H1 (cell line): ENCODE measurements around the gene UBE3C. TPM values are rescaled to one million over a fixed set of nuclear protein-coding genes. Genes with fewer than 3 reads are reported as not detected.

Experiments
- CTCF ChIA-PET: fragments of 300-600 bp; sonication (Branson Sonifier 250); formaldehyde crosslinking; loops from one replicate; lab custom pipeline; 2021; ENCODE audit not compliant: partially characterized antibody; lab: Charles Lee
- POLR2A ChIA-PET: fragments of 300-600 bp; sonication (Branson Sonifier 250); formaldehyde crosslinking; loops from one replicate; lab custom pipeline; 2021; ENCODE audit warnings: inconsistent platforms; ENCODE audit not compliant: partially characterized antibody; lab: Charles Lee
- DNase-seq, 2 experiments: peaks; one replicate each; pipeline versions ENCODE4 v3.0.0 to v3.0.0-alpha.2; 2010 to 2022; ENCODE audit warnings: low spot score in 2 of 2, low read depth in 1 of 2, mixed read lengths in 1 of 2
- FAIRE-seq: peaks from 2 replicates; lab custom pipeline; 2011; peaks lifted over from hg19 to GRCh38; lab: Jason Lieb, UNC
- H2AFZ ChIP-seq: 2 replicates; pipeline ENCODE4 v1.8.1; 2012; ENCODE audit warnings: low read length, inconsistent platforms
- H2AK5ac ChIP-seq: 2 replicates; pipeline ENCODE4 v1.6.1; 2013; ENCODE audit warnings: low read depth, low read length
- H2BK120ac ChIP-seq: replicated peaks from 2 replicates; pipeline ENCODE3; 2013; ENCODE audit warnings: low read depth, low read length, inconsistent platforms
- H2BK12ac ChIP-seq: 2 replicates; pipeline ENCODE4 v1.6.1; 2013; ENCODE audit warnings: low read depth, low read length
- H2BK15ac ChIP-seq: 2 replicates; pipeline ENCODE4 v1.6.1; 2013; ENCODE audit warnings: low read length
- H2BK20ac ChIP-seq: 2 replicates; pipeline ENCODE4 v1.6.1; 2013; ENCODE audit warnings: low read length
- H2BK5ac ChIP-seq: 2 replicates; pipeline ENCODE4 v1.6.1; 2013; ENCODE audit warnings: low read depth, low read length
- H3K14ac ChIP-seq: 2 replicates; pipeline ENCODE4 v1.6.1; 2013; ENCODE audit warnings: inconsistent platforms; ENCODE audit not compliant: insufficient read length
- H3K18ac ChIP-seq: 2 replicates; pipeline ENCODE4 v1.6.1; 2013; ENCODE audit warnings: low read length; ENCODE audit errors: extremely low read depth
- H3K23ac ChIP-seq: 2 replicates; pipeline ENCODE4 v1.6.1; 2013; ENCODE audit warnings: inconsistent platforms; ENCODE audit not compliant: insufficient read length
- H3K23me2 ChIP-seq: 2 replicates; pipeline ENCODE4 v1.6.1; 2013; ENCODE audit warnings: low read depth, low read length
- H3K27ac ChIP-seq: 2 replicates; pipeline ENCODE4 v1.6.1; 2011; ENCODE audit warnings: low read depth, low read length, inconsistent platforms
- H3K27me3 ChIP-seq, 4 experiments: replicated peaks in 1 of 4; 1 replicate in 1 of 4; 2 replicates in 3 of 4; pipeline versions ENCODE4 v1.6.1 to v1.8.1; 2011 to 2013; ENCODE audit warnings: low read length in 3 of 4, mild to moderate bottlenecking in 3 of 4, inconsistent platforms in 2 of 4, mixed read lengths in 2 of 4, moderate library complexity in 1 of 4; ENCODE audit not compliant: control insufficient read depth in 3 of 4, insufficient read depth in 3 of 4; ENCODE audit errors: extremely low read depth in 1 of 4
- H3K36me3 ChIP-seq, 4 experiments: 2 replicates each; pipeline versions ENCODE4 v1.6.1 to v1.8.1; 2011 to 2013; ENCODE audit warnings: mild to moderate bottlenecking in 4 of 4, low read length in 3 of 4, moderate library complexity in 2 of 4, control low read depth in 1 of 4, inconsistent platforms in 1 of 4; ENCODE audit not compliant: insufficient read depth in 4 of 4, control insufficient read depth in 2 of 4
- H3K4ac ChIP-seq: replicated peaks from 2 replicates; pipeline ENCODE3; 2013; ENCODE audit warnings: low read length, low read depth, mixed read lengths, inconsistent platforms; ENCODE audit not compliant: insufficient read length
- H3K4me1 ChIP-seq, 4 experiments: replicated peaks in 1 of 4; 1 replicate in 1 of 4; 2 replicates in 3 of 4; pipeline versions ENCODE4 v1.6.1 to v1.8.1; 2011 to 2013; ENCODE audit warnings: low read length in 3 of 4, inconsistent platforms in 2 of 4, mixed read lengths in 1 of 4; ENCODE audit not compliant: insufficient read depth in 4 of 4, control insufficient read depth in 3 of 4
- H3K4me2 ChIP-seq, 2 experiments: 2 replicates each; pipeline versions ENCODE4 v1.6.1 to v1.8.1; 2011 to 2013; ENCODE audit warnings: low read depth in 2 of 2, low read length in 2 of 2, control low read depth in 1 of 2, inconsistent platforms in 1 of 2, mild to moderate bottlenecking in 1 of 2; ENCODE audit not compliant: insufficient read depth in 1 of 2
- H3K4me3 ChIP-seq, 4 experiments: fragments of 200-600, 300-600 bp in 1 of 4; sonication (generic), shearing (Covaris generic), sonication (Bioruptor Twin) in 1 of 4; 2 replicates each; pipeline versions ENCODE4 v1.5.1 to v1.8.1; 2011 to 2016; ENCODE audit warnings: low read length in 4 of 4, low read depth in 3 of 4, control low read depth in 2 of 4, inconsistent platforms in 2 of 4, mild to moderate bottlenecking in 2 of 4, mixed read lengths in 1 of 4, moderate library complexity in 1 of 4; ENCODE audit not compliant: insufficient read depth in 2 of 4; ENCODE audit errors: extremely low read depth in 1 of 4
- H3K56ac ChIP-seq: replicated peaks from 2 replicates; pipeline ENCODE3; 2013; ENCODE audit warnings: low read depth, mild to moderate bottlenecking, mixed read lengths, low read length, inconsistent platforms; ENCODE audit not compliant: insufficient read length
- H3K79me1 ChIP-seq: 2 replicates; pipeline ENCODE4 v1.6.1; 2013; ENCODE audit warnings: low read depth, low read length, control low read depth
- H3K79me2 ChIP-seq, 2 experiments: 2 replicates each; pipeline versions ENCODE4 v1.6.1 to v1.8.1; 2012 to 2013; ENCODE audit warnings: low read length in 2 of 2, mild to moderate bottlenecking in 2 of 2, inconsistent platforms in 1 of 2; ENCODE audit not compliant: insufficient read depth in 2 of 2, control insufficient read depth in 1 of 2
- H3K9ac ChIP-seq, 4 experiments: replicated peaks in 1 of 4; 1 replicate in 1 of 4; 2 replicates in 3 of 4; pipeline versions ENCODE4 v1.6.1 to v1.8.1; 2011 to 2013; ENCODE audit warnings: low read depth in 3 of 4, low read length in 3 of 4, control low read depth in 2 of 4, mild to moderate bottlenecking in 2 of 4, moderate library complexity in 2 of 4, inconsistent platforms in 1 of 4; ENCODE audit errors: extremely low read depth in 1 of 4
- H3K9me3 ChIP-seq, 2 experiments: 2 replicates each; pipeline versions ENCODE4 v1.6.1 to v1.8.1; 2012 to 2013; ENCODE audit warnings: mild to moderate bottlenecking in 2 of 2, moderate library complexity in 2 of 2, control low read depth in 1 of 2, inconsistent platforms in 1 of 2, low read depth in 1 of 2, low read length in 1 of 2, mixed read lengths in 1 of 2; ENCODE audit not compliant: insufficient read depth in 2 of 2
- H4K20me1 ChIP-seq, 2 experiments: replicated peaks in 1 of 2; 2 replicates each; pipeline versions ENCODE3 to v1.8.1; 2011 to 2013; ENCODE audit warnings: inconsistent platforms in 2 of 2, low read length in 2 of 2, mild to moderate bottlenecking in 1 of 2; ENCODE audit not compliant: insufficient read depth in 2 of 2, control insufficient read depth in 1 of 2
- H4K5ac ChIP-seq: 2 replicates; pipeline ENCODE4 v1.6.1; 2013; ENCODE audit warnings: low read length, low read depth, mixed read lengths, inconsistent platforms; ENCODE audit not compliant: insufficient read length
- H4K8ac ChIP-seq: 2 replicates; pipeline ENCODE4 v1.8.0; 2013; ENCODE audit warnings: mild to moderate bottlenecking, moderate library complexity, low read length, inconsistent platforms; ENCODE audit not compliant: insufficient read depth; ENCODE audit errors: extremely low read depth
- H4K91ac ChIP-seq: replicated peaks from 2 replicates; pipeline ENCODE3; 2013; ENCODE audit warnings: low read length, mixed read lengths, inconsistent platforms; ENCODE audit not compliant: insufficient read length
- JUND ChIP-seq: IDR thresholded peaks from 2 replicates; pipeline ENCODE4 v1.6.1; 2011; ENCODE audit warnings: mild to moderate bottlenecking, improper control_type of control experiment, low read length
- KDM1A ChIP-seq: fragments of 200-600, 300-600 bp; sonication (generic); IDR thresholded peaks from 2 replicates; pipeline ENCODE4 v1.7.1; 2016; ENCODE audit warnings: mild to moderate bottlenecking, low read length, borderline replicate concordance
- KDM5A ChIP-seq: fragments of 200-600 bp; IDR thresholded peaks from 2 replicates; pipeline ENCODE4 v1.7.1; 2012; ENCODE audit warnings: mild to moderate bottlenecking, low read length, inconsistent platforms, mixed read lengths
- POLR2AphosphoS5 ChIP-seq: IDR thresholded peaks from 2 replicates; pipeline ENCODE4 v1.6.1; 2011; ENCODE audit warnings: low read depth, low read length
- SP2 ChIP-seq: IDR thresholded peaks from 2 replicates; pipeline ENCODE4 v1.6.1; 2012; ENCODE audit warnings: mild to moderate bottlenecking, low read length, inconsistent platforms
- SRF ChIP-seq: IDR thresholded peaks from 2 replicates; pipeline ENCODE4 v1.6.1; 2011; ENCODE audit warnings: mild to moderate bottlenecking, low read depth, low read length, moderate library complexity
- TAF7 ChIP-seq: optimal IDR thresholded peaks from 2 replicates; pipeline ENCODE3; 2011; ENCODE audit warnings: low read depth, mild to moderate bottlenecking, inconsistent platforms, low read length, moderate library complexity, borderline replicate concordance
- WGBS, 2 experiments: shearing (Covaris generic) in 1 of 2; methylation state at CpG; one replicate each; pipeline versions ENCODE4 v1.1.6 to v1.1.7; 2013 to 2015; ENCODE audit warnings: low lambda C conversion rate in 2 of 2, mixed read lengths in 2 of 2, inconsistent platforms in 1 of 2, low coverage in 1 of 2, missing lambda C conversion rate in 1 of 2; ENCODE audit not compliant: insufficient replicate concordance in 2 of 2, insufficient coverage in 1 of 2, insufficient read length in 1 of 2; ENCODE audit errors: extremely low coverage in 1 of 2, missing lambda C conversion rate in 1 of 2; 5-methylcytosine and 5-hydroxymethylcytosine counted together
- polyA plus RNA-seq, 7 experiments: library from polyadenylated mRNA; depleted of rRNA in 3 of 7; stranded (reverse) in 5 of 7; unstranded in 2 of 7; fragments of >200 nt in 5 of 7; fragments of 200-250 nt in 2 of 7; gene quantifications; 1 replicate in 5 of 7; 2 replicates in 1 of 7; 4 replicates in 1 of 7; pipeline versions ENCODE4 v1.2.1 to v1.2.3, GENCODE V29; 2011 to 2013; ENCODE audit warnings: missing spikeins in 2 of 7, mixed read lengths in 2 of 7
- total RNA-seq: library from RNA; stranded (reverse); fragmentation: NEBNext Ultra II Directional; extraction: Animal tissue kit (Norgen Biotek cat#: 25700); gene quantifications from 2 replicates; pipeline ENCODE4 v1.2.1, GENCODE V29; 2021
- TF ChIP-seq, protein P1 (sequence below): IDR thresholded peaks from 2 replicates; pipeline ENCODE4 v1.6.1; 2011; ENCODE audit warnings: low read depth, mild to moderate bottlenecking, low read length; ENCODE audit not compliant: insufficient read depth
- TF ChIP-seq, protein P2 (sequence below): IDR thresholded peaks from 2 replicates; pipeline ENCODE4 v1.6.1; 2012; ENCODE audit warnings: low read length, inconsistent platforms
- TF ChIP-seq, protein P3 (sequence below): IDR thresholded peaks from 2 replicates; pipeline ENCODE4 v1.6.1; 2012; ENCODE audit warnings: inconsistent platforms
- TF ChIP-seq, protein P4 (sequence below): IDR thresholded peaks from 2 replicates; pipeline ENCODE4 v1.6.1; 2011; ENCODE audit warnings: low read length, improper control_type of control experiment

UBE3C gene
- total and polyA plus RNA-seq, 2 of the 8 experiments (the other 6 are each of a cell fraction or from before 2014, with no cell fraction given), result 32.0 to 54.1 TPM

DNA sequence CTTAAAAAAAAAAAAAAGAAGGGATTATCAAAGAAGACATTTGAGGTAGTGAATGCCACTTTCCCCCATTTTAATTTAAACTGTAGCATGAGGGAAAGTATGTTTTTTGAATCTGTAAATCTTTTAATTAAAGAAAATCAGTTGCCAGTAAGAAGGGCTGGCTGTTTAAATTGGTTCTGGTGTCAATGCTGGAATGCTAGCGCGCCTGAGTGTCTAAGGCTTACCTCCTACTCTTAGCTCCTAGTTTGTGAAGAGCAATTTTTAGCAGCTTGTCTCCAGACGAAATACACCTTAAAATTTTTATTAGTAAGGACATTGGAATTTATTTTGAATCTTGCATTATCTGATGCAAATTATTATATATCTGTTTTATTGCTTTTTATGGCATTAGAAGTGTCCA lies 54.1 kb downstream of the UBE3C start:
- Histone ChIP-seq H2BK20ac (no peak overlapping the region), H3K23me2 (no peaks in the 10 kb centered on the region), H3K79me1 (peaks cover 4% of the 10 kb centered on the region), H3K18ac (no peak overlapping the region), H2AFZ (no peak overlapping the region), H3K36me3 (peaks cover 10 to 61% (median 25%) of the 10 kb centered on the region in 4 experiments), H3K4me2 (no peak overlapping the region), H3K14ac (no peak overlapping the region), H2AK5ac (no peak overlapping the region), H4K8ac (no peak overlapping the region), H3K23ac (no peak overlapping the region), H2BK12ac (no peak overlapping the region), H4K5ac (no peak overlapping the region), H3K79me2 (0 out of 4 replicates have a peak, but pooled peaks cover 0 to 3% of the 10 kb centered on the region in 2 experiments), H3K9me3 (no peaks in the 10 kb centered on the region), H3K56ac (no peak overlapping the region), H3K4ac (no peak overlapping the region), H4K91ac (no peak overlapping the region), H4K20me1 (peaks cover 0 to 2% of the 10 kb centered on the region in 2 experiments), H3K4me3 (no peak overlapping the region), H3K9ac (no peak overlapping the region), H2BK5ac (no peak overlapping the region), H3K4me1 (no peaks in the 10 kb centered on the region), H3K27me3 (no peaks in the 10 kb centered on the region), H3K27ac (no peak overlapping the region), H2BK15ac (no peak overlapping the region), H2BK120ac (no peak overlapping the region)
- no peak for DNase-seq
- ChIA-PET POLR2A (no interaction called here), CTCF (interaction anchor here (0.6 to 1.5 kb wide), 2 partner anchors 8 to 10 kb away, joined by 3 to 9 read pairs; no protein-coding TSS in a partner anchor)
- 90% methylated on average over 3 of the region's 3 CpGs; no CpG with 5 or more reads in 1 of the 2 experiments for WGBS, 2 experiments
- FAIRE-seq, result no peak
- TF ChIP-seq KDM5A, result no peak
- TF ChIP-seq, protein P1, sequence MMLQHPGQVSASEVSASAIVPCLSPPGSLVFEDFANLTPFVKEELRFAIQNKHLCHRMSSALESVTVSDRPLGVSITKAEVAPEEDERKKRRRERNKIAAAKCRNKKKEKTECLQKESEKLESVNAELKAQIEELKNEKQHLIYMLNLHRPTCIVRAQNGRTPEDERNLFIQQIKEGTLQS, result no peak
- no peak for TF ChIP-seq SRF
- TF ChIP-seq TAF7, result no peak
- TF ChIP-seq POLR2AphosphoS5, result no peak
- TF ChIP-seq SP2, result no peak
- no peak for TF ChIP-seq KDM1A
- TF ChIP-seq, protein P2, sequence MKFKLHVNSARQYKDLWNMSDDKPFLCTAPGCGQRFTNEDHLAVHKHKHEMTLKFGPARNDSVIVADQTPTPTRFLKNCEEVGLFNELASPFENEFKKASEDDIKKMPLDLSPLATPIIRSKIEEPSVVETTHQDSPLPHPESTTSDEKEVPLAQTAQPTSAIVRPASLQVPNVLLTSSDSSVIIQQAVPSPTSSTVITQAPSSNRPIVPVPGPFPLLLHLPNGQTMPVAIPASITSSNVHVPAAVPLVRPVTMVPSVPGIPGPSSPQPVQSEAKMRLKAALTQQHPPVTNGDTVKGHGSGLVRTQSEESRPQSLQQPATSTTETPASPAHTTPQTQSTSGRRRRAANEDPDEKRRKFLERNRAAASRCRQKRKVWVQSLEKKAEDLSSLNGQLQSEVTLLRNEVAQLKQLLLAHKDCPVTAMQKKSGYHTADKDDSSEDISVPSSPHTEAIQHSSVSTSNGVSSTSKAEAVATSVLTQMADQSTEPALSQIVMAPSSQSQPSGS, result no peak
- no peak for TF ChIP-seq JUND
- TF ChIP-seq, protein P3, sequence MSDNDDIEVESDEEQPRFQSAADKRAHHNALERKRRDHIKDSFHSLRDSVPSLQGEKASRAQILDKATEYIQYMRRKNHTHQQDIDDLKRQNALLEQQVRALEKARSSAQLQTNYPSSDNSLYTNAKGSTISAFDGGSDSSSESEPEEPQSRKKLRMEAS, result no peak
- TF ChIP-seq, protein P4, sequence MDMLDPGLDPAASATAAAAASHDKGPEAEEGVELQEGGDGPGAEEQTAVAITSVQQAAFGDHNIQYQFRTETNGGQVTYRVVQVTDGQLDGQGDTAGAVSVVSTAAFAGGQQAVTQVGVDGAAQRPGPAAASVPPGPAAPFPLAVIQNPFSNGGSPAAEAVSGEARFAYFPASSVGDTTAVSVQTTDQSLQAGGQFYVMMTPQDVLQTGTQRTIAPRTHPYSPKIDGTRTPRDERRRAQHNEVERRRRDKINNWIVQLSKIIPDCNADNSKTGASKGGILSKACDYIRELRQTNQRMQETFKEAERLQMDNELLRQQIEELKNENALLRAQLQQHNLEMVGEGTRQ, result no peak
